Smooth muscle cell (in vitro differentiated cells): ENCODE data around the gene POLR2H. TPM values are rescaled to one million over a fixed set of nuclear protein-coding genes. Genes with fewer than 3 reads are reported as not detected.
A peak's percentile ranks its signal among the peaks of the same experiment; 100 is the strongest.

Experiments used
- DNase-seq: peaks from one replicate; lab custom pipeline; 2025; ENCODE audit not compliant: unreplicated experiment; lab: John Stamatoyannopoulos, UW
- H2AFZ ChIP-seq: fragments of 200-600 bp; sonication (generic); 2 replicates; pipeline ENCODE4 v1.6.0; 2016; ENCODE audit warnings: antibody characterized with exemption, low read depth, mild to moderate bottlenecking
- H3F3A ChIP-seq: fragments of 200-600 bp; sonication (generic); 2 replicates; pipeline ENCODE4 v1.6.0; 2017; ENCODE audit warnings: antibody characterized with exemption, low read depth
- H3K27ac ChIP-seq: fragments of 200-600 bp; sonication (generic); 2 replicates; pipeline ENCODE4 v1.5.1; 2016; ENCODE audit warnings: low read depth, mild to moderate bottlenecking
- H3K27me3 ChIP-seq: fragments of 200-600 bp; sonication (generic); 2 replicates; pipeline ENCODE4 v1.6.1; 2016; ENCODE audit warnings: low read depth, mild to moderate bottlenecking
- H3K36me3 ChIP-seq: fragments of 200-600 bp; sonication (generic); 2 replicates; pipeline ENCODE4 v1.5.1; 2016; ENCODE audit warnings: low read depth
- H3K4me1 ChIP-seq: fragments of 200-600 bp; sonication (generic); 2 replicates; pipeline ENCODE4 v1.5.1; 2016; ENCODE audit warnings: low read depth
- H3K4me2 ChIP-seq: fragments of 200-600 bp; sonication (generic); 2 replicates; pipeline ENCODE4 v1.6.0; 2016; ENCODE audit warnings: mild to moderate bottlenecking
- H3K4me3 ChIP-seq: fragments of 200-600 bp; sonication (generic); 2 replicates; pipeline ENCODE4 v1.5.1; 2016; ENCODE audit warnings: mild to moderate bottlenecking
- H3K79me2 ChIP-seq: fragments of 200-600 bp; sonication (generic); 2 replicates; pipeline ENCODE4 v1.6.0; 2016; ENCODE audit warnings: low read depth, mild to moderate bottlenecking
- H3K9ac ChIP-seq: fragments of 200-600 bp; sonication (generic); 2 replicates; pipeline ENCODE4 v1.6.0; 2016; ENCODE audit warnings: low read depth
- H3K9me3 ChIP-seq: fragments of 200-600 bp; sonication (generic); replicated peaks from 2 replicates; pipeline ENCODE4 v1.5.1; 2016; ENCODE audit warnings: low read depth
- H4K20me1 ChIP-seq: fragments of 200-600 bp; sonication (generic); 2 replicates; pipeline ENCODE4 v1.6.0; 2016; ENCODE audit warnings: low read depth
- WGBS: methylation state at CpG from one replicate; pipeline ENCODE4 v1.1.7; 2016; ENCODE audit warnings: low lambda C conversion rate; 5-methylcytosine and 5-hydroxymethylcytosine counted together
- polyA plus RNA-seq: library from polyadenylated mRNA; unstranded; fragments of >200 nt; fragmentation: Nextera tagmentation; extraction: Ambion mirVana; gene quantifications from 2 replicates; pipeline ENCODE4 v1.2.1, GENCODE V29; 2016
- total RNA-seq: library from RNA; depleted of rRNA; stranded (reverse); fragments of >200 nt; gene quantifications from 2 replicates; pipeline ENCODE4 v1.2.3, GENCODE V29; 2014
- TF ChIP-seq, protein P1 (sequence below): fragments of 200-600 bp; sonication (generic); IDR thresholded peaks from 2 replicates; pipeline ENCODE4 v1.5.1; 2017; ENCODE audit warnings: borderline replicate concordance, mild to moderate bottlenecking, antibody characterized with exemption; ENCODE audit not compliant: insufficient read depth, poor library complexity, severe bottlenecking

The POLR2H gene
- total and polyA plus RNA-seq, 2 experiments from 2014 or later = 77.9 to 154 TPM

DNA sequence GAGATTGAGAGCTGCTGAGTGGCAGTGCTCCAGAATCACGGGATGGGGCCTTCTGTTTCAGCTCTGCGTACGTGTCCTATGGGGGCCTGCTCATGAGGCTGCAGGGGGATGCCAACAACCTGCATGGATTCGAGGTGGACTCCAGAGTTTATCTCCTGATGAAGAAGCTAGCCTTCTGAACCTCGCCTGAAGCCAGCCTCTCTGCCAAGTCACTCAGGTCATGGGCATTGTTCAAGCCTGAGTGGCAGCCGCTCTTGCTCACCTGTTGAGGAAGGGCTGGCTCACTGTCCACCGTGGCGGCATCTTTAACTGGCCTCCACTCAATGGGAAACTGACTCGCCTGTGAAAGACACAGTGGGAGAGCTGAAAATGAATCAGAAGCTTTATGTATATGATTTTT is 6.6 kb downstream of the POLR2H start:
- 99% methylated on average over 9 of the region's 9 CpGs for WGBS
- TF ChIP-seq, protein P1, sequence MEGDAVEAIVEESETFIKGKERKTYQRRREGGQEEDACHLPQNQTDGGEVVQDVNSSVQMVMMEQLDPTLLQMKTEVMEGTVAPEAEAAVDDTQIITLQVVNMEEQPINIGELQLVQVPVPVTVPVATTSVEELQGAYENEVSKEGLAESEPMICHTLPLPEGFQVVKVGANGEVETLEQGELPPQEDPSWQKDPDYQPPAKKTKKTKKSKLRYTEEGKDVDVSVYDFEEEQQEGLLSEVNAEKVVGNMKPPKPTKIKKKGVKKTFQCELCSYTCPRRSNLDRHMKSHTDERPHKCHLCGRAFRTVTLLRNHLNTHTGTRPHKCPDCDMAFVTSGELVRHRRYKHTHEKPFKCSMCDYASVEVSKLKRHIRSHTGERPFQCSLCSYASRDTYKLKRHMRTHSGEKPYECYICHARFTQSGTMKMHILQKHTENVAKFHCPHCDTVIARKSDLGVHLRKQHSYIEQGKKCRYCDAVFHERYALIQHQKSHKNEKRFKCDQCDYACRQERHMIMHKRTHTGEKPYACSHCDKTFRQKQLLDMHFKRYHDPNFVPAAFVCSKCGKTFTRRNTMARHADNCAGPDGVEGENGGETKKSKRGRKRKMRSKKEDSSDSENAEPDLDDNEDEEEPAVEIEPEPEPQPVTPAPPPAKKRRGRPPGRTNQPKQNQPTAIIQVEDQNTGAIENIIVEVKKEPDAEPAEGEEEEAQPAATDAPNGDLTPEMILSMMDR = no peak
- Histone ChIP-seq H3F3A (peaks cover 11% of the 10 kb centered on the region), H3K4me2 (no peak overlapping the region), H3K79me2 (peaks cover 18% of the 10 kb centered on the region), H3K36me3 (peaks cover 7% of the 10 kb centered on the region), H2AFZ (no peak overlapping the region), H4K20me1 (peaks cover 13% of the 10 kb centered on the region), H3K27ac (no peak overlapping the region), H3K9ac (no peak overlapping the region), H3K4me3 (no peak overlapping the region), H3K4me1 (peaks cover 7% of the 10 kb centered on the region), H3K9me3 (no peaks in the 10 kb centered on the region), H3K27me3 (no peaks in the 10 kb centered on the region)
- no peak for DNase-seq

DNA sequence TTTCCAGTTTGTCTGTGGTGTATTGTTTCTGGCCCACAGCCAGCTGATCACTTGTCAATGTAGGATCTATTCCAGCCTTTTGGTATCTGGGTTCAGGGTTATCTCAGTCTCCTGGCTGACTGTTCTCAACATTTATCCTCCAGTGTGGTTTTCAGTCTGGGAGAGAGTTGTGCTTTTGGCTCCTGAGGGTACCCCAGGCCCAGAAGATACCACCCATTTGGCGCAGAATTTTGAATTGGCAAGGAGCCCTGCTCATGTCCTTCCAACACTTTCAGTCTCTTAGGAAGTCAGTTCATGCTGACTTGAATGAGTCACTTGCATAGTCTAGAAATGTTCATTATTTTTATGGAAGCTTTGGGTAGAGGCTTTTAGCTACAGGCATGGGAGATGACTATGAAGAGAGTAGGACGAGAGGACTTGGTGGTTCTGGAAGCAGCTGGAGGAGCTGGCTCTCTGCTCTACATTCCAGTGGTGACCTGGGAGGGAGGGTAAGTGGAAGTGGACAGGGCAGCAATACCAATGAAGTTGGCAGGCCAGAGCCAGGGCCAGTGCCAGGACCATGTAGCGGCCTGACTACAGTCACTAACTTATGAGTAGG is 7.2 kb downstream of the POLR2H start:
- peaks cover 6% of the 10 kb centered on the region for H3K4me1 ChIP-seq
- DNase-seq = no peak
- no peak overlapping the region for H2AFZ ChIP-seq
- H3K79me2 ChIP-seq = peaks cover 15% of the 10 kb centered on the region
- no peaks in the 10 kb centered on the region for H3K9me3 ChIP-seq
- peaks cover 7% of the 10 kb centered on the region for H3K36me3 ChIP-seq
- H4K20me1 ChIP-seq = peaks cover 13% of the 10 kb centered on the region
- H3K4me2 ChIP-seq = no peak overlapping the region
- TF ChIP-seq, protein P1 = no peak
- H3K9ac ChIP-seq = no peak overlapping the region
- H3K27ac ChIP-seq = no peak overlapping the region
- H3F3A ChIP-seq = peaks cover 11% of the 10 kb centered on the region
- H3K27me3 ChIP-seq = no peaks in the 10 kb centered on the region
- 88% methylated on average over 3 of the region's 3 CpGs for WGBS
- no peak overlapping the region for H3K4me3 ChIP-seq

DNA sequence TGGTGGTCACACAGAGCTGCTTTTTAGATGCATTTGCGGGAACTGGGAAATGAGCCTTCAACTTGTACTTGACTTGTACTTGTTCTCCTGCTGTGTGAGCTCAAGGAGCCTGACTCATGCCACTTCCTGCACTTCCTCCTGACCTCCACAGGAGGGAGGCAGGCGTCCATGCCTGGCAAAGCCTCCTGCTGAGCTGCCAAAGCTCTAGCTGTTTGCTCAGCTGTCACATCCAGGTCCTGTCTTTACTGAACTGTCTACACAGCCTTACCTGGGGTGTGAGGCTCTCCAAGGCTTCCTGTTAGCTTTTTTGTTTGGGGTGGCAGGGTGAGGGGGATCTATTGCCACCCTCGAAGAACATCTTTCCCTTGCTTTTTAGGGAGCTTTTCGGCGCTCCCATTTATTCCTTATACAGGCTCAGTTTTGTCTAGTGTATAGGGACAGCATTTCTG is 10.1 kb downstream of the POLR2H start:
- no peak overlapping the region for H3K9ac ChIP-seq
- H3F3A ChIP-seq = peaks cover 6% of the 10 kb centered on the region
- TF ChIP-seq, protein P1 = peak; percentile 95
- no peak overlapping the region for H3K4me2 ChIP-seq
- no peaks in the 10 kb centered on the region for H3K4me1 ChIP-seq
- 54% methylated on average over 5 of the region's 5 CpGs for WGBS
- no peak overlapping the region for H3K27ac ChIP-seq
- H3K4me3 ChIP-seq = no peak overlapping the region
- H3K9me3 ChIP-seq = no peaks in the 10 kb centered on the region
- no peak overlapping the region for H2AFZ ChIP-seq
- no peaks in the 10 kb centered on the region for H3K27me3 ChIP-seq
- peaks cover 3% of the 10 kb centered on the region for H4K20me1 ChIP-seq
- no peaks in the 10 kb centered on the region for H3K79me2 ChIP-seq
- H3K36me3 ChIP-seq = peaks cover 3% of the 10 kb centered on the region
- DNase-seq = peak; percentile 14

DNA sequence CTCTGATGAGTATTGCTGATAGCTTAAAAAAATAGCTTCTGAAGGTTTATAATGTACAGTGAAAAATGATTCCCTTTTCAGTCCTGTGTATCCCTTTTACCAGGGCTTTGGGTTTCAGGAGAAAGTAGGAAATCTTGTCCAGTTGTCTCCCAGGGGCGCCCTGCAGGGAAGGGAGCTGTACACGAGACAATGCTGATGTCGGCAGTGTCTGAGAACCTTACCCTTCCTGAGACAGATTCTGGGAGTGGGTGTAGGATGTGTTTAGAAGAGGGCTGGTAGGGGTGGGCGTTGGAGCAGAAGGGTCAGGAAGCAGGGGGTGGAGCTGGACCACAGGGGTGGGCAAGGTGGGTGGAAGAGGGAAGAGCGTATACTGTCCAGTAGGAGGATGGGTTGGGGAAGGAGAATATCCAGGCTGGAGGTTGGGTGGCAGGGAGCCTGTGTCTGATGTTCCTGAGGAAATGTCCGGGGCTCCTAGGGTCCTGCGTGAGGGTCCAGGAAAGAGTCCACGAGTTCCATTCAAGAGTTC is 10.8 kb downstream of the POLR2H start:
- TF ChIP-seq, protein P1 = no peak
- Histone ChIP-seq H3K9ac (no peak overlapping the region), H3F3A (peaks cover 6% of the 10 kb centered on the region), H2AFZ (no peak overlapping the region), H3K4me2 (no peak overlapping the region), H3K36me3 (no peaks in the 10 kb centered on the region), H3K9me3 (no peaks in the 10 kb centered on the region), H3K4me1 (no peaks in the 10 kb centered on the region), H3K4me3 (no peak overlapping the region), H3K79me2 (no peaks in the 10 kb centered on the region), H3K27me3 (no peaks in the 10 kb centered on the region), H4K20me1 (peaks cover 3% of the 10 kb centered on the region), H3K27ac (no peak overlapping the region)
- WGBS = 77% methylated on average over 8 of the region's 8 CpGs
- DNase-seq = no peak
